Activated CD4-positive, alpha-beta T cell treated with anti-CD3 and anti-CD28 coated beads, Interleukin-2, amount 50 U/mL, for 24 hours (primary cell): ENCODE results near the gene ACBD7.

Source experiments
- DNase-seq, 2 donors: peaks; one replicate each; pipeline ENCODE4 v3.0.0-alpha.2; 2020; ENCODE audit warnings: low read depth in 1 of 2, low spot score in 1 of 2

Gene ACBD7

DNA sequence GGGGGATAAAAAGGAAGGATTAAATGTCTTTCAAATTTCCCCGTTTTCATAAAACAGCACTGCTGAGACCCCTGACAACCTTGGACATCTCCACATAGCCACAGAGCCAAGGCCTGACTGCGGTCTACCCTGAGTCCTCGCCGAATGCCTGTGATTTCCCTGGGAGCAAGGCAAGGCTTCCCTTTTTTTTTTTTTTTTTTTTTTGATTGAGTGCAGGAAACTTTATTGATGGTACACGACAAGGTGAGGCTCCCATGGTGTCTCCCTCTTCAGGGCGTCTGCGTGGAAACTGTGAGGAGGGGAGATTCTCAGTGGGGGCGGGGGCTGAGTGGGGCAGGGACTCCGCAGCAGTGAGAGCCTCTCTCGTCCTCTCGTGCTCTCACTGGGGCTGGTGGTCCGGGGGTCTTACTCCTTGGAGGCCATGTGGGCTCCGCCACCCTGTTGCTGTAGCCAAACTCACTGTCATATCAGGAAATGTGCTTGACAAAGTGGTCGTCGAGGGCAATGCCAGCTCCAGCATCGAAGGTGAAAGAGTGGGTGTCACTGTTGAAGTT is 4.4 kb upstream of the ACBD7 start:
- no peak for DNase-seq

DNA sequence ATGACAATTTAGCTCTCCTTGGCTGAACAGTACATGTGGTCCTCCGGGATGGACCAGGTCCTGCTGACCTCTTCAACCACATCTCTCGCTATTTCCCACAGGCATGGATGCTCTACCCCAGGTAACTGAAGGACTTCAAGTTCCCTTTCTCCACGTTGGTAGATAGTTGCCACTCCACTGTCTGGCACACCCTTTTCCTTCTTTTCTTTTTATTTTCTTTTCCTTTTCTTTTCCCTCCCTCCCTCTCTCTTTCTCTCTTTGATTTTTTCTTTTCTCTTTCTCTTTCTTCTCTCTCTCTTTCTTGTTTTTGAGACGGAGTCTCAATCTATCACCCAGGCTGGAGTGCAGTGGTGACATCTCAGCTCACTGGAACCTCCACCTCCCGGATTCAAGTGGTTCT is 2.8 kb upstream of the ACBD7 start:
- no peak for DNase-seq

DNA sequence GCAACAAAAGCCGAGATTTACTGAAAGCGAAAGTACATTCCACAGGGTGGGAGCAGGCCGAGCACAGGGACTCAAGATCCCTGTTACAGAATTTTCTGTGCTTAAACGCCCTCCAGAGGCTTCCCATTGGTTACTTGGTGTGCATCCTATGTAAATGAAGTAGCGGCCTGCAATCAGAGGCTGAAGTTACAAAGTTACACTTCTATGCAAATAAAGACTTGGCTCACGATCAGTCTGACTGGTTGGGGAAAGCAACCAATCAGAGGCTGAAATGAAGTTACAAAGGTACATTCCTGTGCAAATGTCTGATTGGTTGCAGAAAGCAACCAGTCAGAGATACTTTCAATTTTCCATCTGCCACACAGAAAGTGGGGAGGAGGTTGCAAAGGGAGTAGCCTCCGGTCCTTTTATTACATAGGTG is 4.1 kb downstream of the ACBD7 start:
- DNase-seq, result no peak

GRCh38 chr10:15083674-15084501 is 4.7 kb downstream of the ACBD7 start:
- no peak for DNase-seq

- DNase-seq, result no peak
Measured at GRCh38 chr10:15075421-15075820, 13.2 kb downstream of the ACBD7 start.

GRCh38 chr10:15072358-15072757 is 16.2 kb downstream of the ACBD7 start:
- no peak for DNase-seq

GRCh38 chr10:15069230-15069629 is 19.3 kb downstream of the ACBD7 start:
- no peak for DNase-seq

GRCh38 chr10:15068802-15069201 is 19.8 kb downstream of the ACBD7 start:
- DNase-seq, result no peak

DNA sequence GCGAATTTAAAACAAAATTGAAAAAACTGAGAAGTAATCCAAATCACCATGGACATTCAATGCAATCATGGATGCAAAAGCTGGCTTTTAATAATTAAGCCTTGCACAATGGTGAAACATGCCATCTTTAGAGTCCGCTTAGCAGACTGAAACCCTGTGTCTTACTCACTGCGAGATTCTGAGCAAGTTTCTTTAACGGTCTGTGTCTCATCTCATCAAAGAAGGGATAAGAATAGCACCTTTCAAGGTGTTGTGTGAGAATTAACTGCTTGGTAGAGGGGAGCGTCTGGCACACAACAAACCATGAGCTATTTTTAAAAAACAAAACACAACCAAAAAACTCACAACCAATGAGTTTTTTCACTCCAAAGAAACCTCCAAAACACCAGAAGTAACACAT is 21.4 kb downstream of the ACBD7 start:
- no peak for DNase-seq

DNA sequence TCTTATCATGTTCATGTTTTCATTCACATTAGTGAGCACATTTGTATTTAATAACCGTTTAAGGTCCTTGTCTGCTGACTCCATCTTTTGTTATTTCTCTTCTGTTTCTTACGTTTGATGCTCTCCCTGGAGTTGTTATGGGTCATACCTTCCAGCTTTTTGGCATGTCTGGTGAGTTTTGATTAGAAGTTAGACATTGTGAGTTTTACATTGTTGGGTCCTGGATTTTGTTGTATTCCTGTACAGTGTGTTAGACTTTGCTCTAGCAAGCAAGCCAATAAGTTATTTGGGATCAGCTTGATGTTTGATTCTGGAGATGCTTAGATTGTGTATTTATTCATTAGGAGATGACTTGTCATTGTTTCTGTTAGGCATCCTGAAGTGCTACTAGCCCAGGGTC is 27.9 kb downstream of the ACBD7 start:
- DNase-seq, result no peak

- no peak for DNase-seq
Measured at GRCh38 chr10:15059914-15060313, 28.7 kb downstream of the ACBD7 start.

DNA sequence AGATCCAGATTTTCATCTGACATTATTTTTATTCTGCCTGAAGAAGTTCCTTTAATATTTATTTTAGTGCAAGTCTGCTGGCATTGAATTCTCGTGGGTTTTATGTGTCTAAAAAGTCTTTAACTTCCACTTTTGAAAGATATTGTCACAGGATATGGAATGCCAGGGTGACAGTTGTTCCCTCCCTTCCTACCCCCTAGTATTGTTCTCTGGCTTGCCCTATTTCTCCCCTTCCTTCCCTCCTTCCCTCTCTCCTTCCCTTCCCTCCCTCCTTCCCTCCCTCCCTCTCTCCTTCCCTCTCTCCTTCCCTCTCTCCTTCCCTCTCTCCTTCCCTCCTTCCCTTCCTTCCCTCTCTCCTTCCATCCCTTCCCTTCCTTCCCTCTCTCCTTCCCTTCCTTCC is 29.9 kb downstream of the ACBD7 start:
- no peak for DNase-seq

DNA sequence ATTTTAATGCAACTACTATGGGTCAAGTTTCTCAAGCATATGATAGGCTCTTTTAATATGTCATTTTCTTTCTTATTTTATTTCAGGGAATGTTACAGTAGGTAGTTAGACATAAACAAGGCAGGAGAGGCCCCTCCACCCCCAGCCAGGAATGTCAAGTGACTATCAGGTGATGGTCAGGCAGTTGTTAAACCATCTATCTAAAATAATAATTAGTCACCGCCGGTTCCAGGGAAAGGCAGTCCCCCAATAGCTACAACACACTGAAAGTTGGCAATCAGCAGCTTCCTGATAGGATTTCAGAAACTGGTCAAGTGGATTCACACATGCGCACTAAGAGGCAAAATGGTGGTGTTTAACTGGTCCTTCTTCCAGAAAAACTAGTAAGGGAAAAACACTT is 35.5 kb downstream of the ACBD7 start:
- DNase-seq, result no peak

DNA sequence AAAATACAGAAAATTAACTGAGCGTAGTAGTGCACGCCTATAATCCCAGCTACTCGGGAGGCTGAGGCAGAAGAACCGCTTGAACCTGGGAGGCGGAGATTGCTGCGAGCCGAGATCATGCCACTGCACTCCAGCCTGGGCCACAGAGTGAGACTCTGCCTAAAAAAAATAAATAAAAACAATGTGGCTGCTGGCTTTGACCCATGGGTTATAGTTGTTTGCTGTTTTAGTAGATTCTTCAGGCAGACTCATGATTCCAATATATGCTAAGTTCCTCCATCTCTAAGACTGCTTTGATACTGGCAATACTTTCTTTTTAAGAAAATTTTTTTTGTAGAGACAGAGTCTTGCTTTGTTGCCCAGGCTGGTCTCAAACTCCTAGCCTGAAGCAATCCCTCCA is 36.5 kb downstream of the ACBD7 start:
- DNase-seq, result no peak

- no peak for DNase-seq
Measured at GRCh38 chr10:15049533-15049932, 39.0 kb downstream of the ACBD7 start.

DNA sequence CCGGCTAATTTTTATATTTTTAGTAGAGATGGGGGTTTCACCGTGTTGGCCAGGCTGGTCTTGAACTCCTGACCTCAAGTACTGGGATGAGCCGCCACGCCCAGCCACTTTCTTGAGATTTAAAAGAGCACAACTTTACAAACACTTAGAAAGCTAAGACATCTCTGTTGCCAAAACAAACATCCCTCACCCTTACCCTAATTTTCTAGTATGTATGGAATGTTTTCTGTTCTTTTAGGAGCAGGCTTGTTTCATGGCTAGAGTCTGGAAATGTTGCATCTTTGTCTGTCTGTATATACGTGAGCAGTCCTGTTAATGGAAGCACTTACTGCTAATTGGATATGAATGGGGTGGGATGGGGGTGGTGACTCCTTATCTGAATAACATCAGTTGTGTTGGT is 42.0 kb downstream of the ACBD7 start:
- DNase-seq, result no peak

DNA sequence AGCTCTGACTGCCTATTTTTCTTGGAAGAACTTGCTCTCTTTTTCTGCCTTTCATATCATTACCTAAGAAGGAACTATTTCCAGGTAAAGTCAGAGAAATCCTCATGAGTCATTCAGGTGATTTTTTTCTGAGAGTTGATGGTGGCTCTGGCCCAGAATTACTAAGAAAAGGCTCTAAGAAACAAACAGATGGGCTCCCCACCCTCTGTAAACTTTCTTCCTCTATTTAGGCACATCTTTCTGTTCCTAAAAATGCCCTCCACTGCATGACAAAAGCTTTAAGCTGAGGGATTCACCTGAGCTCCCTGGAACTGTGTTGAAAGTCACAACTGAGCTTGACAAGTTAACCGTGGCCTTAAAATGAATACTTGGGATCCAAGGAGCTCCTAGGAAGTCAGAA is 43.2 kb downstream of the ACBD7 start:
- DNase-seq, result no peak

- no peak for DNase-seq
Measured at GRCh38 chr10:15043674-15044073, 44.9 kb downstream of the ACBD7 start, which contains the start of gene OLAH. TSS of gene OLAH (plus strand) at chr10:15043943. CDS start at chr10:15047289, 3,346 bp downstream.

- no peak for DNase-seq
Measured at GRCh38 chr10:15038416-15038815, 50.2 kb downstream of the ACBD7 start.

DNA sequence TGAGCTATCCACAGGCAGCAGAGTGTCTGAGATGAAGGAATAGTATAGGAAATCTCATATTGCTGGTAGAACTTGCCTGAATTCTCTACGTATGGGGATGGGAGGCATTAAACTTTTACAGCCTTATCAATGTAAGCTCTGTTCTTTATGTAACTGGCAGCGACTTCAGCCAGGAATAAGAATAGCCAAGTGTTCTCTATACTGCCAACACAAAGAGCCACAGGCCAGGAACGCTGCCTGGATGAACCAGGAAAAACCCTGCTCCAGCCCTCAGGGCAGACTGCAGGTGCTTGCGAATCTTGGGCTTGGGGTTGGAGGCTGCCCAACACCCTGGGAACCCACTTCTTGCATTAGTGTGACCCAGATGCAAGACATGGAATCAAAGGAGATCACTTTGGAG is 50.9 kb downstream of the ACBD7 start:
- no peak for DNase-seq

DNA sequence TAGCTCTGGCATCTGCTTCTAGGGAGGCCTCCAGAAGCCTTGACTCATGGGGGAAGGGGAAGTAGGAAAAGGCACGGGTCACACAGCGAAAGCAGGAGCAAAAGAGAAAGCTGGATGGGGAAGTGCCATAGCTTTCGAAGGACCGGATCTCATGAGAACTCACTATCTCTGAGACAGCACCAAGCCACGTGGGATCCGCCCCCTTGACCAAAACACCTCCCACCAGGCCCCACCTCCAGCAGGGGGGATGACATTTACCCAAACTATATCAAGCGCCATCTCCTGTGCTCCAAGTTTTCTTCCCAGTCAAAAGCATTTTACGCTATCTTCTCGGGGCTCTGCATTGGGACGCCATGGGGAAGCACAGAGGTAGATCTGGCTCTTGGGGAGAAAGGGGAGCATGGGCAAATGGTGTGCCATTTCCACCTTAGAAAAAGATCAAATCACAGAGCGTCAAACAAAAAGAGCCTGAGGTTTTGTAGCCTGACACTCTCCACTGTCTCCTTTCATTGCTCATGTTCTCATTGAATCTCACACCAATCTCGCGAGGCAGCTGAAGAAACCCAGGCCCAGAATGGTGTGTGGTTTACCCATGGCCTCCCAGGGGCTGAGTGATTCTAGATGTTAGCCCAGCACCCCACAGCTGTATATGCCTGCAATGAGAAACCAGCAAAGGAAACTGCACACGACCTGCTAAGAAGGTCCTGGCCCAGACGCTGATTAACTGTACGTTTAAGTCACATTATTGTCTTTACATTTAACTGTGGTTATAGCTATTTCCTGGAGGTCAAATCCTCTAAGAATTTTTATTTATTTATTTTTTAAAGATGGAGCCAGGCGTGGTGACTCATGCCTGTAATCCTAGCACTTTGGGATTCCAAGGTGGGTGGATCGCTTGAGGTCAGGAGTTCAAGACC is 52.9 kb downstream of the ACBD7 start:
- DNase-seq, result no peak

- no peak for DNase-seq
Measured at GRCh38 chr10:15027741-15028140, 60.8 kb downstream of the ACBD7 start.
